Measurements from ENCODE around the gene XRCC3. TPM values are rescaled to one million over a fixed set of nuclear protein-coding genes. Genes with fewer than 3 reads are reported as not detected.

The XRCC3 gene
- total RNA-seq, 1 donor from 2014 or later: 10.2 TPM

- no peaks in the 10 kb centered on the region for H3K9me3 Mint-ChIP-seq (ENCODE audit: unreplicated experiment)
- peaks cover 38% of the 10 kb centered on the region for H3K27me3 Mint-ChIP-seq (ENCODE audit: unreplicated experiment)
- peaks cover 16% of the 10 kb centered on the region for H3K36me3 Mint-ChIP-seq (ENCODE audit: low read depth, unreplicated experiment)
- DNase-seq (ENCODE audit: low spot score): no peak
- no peak overlapping the region for H3K4me3 Mint-ChIP-seq (ENCODE audit: unreplicated experiment)
- H3K4me1 Mint-ChIP-seq (ENCODE audit: unreplicated experiment): peaks cover 35% of the 10 kb centered on the region
- no peak for TF ChIP-seq CTCF (IDR thresholded peaks at IDR 0.05; ENCODE audit: unreplicated experiment)
- peak overlapping the region; percentile 2 for H3K27ac Mint-ChIP-seq (ENCODE audit: unreplicated experiment)
Observed at GRCh38 chr14:103712633-103713247, 2.5 kb downstream of the XRCC3 start.

- peaks cover 25% of the 10 kb centered on the region for H3K4me1 Mint-ChIP-seq (ENCODE audit: unreplicated experiment)
- TF ChIP-seq CTCF (IDR thresholded peaks at IDR 0.05; ENCODE audit: unreplicated experiment): no peak
- H3K4me3 Mint-ChIP-seq (ENCODE audit: unreplicated experiment): peak overlapping the region; percentile 56
- H3K9me3 Mint-ChIP-seq (ENCODE audit: unreplicated experiment): no peaks in the 10 kb centered on the region
- DNase-seq (ENCODE audit: low spot score): no peak
- peaks cover 12% of the 10 kb centered on the region for H3K36me3 Mint-ChIP-seq (ENCODE audit: low read depth, unreplicated experiment)
- H3K27ac Mint-ChIP-seq (ENCODE audit: unreplicated experiment): no peak overlapping the region
- peaks cover 34% of the 10 kb centered on the region for H3K27me3 Mint-ChIP-seq (ENCODE audit: unreplicated experiment)
Observed at GRCh38 chr14:103711516-103712431, 3.5 kb downstream of the XRCC3 start.

- H3K36me3 Mint-ChIP-seq (ENCODE audit: low read depth, unreplicated experiment): peaks cover 12% of the 10 kb centered on the region
- H3K27ac Mint-ChIP-seq (ENCODE audit: unreplicated experiment): peak overlapping the region; percentile 61
- TF ChIP-seq CTCF (IDR thresholded peaks at IDR 0.05; ENCODE audit: unreplicated experiment): no peak
- no peaks in the 10 kb centered on the region for H3K9me3 Mint-ChIP-seq (ENCODE audit: unreplicated experiment)
- peaks cover 34% of the 10 kb centered on the region for H3K27me3 Mint-ChIP-seq (ENCODE audit: unreplicated experiment)
- DNase-seq (ENCODE audit: low spot score): no peak
- H3K4me3 Mint-ChIP-seq (ENCODE audit: unreplicated experiment): peak overlapping the region; percentile 56
- H3K4me1 Mint-ChIP-seq (ENCODE audit: unreplicated experiment): peaks cover 24% of the 10 kb centered on the region
Observed at GRCh38 chr14:103710771-103711377, 4.4 kb downstream of the XRCC3 start.

GRCh38 chr14:103709814-103710213, 5.4 kb downstream of the XRCC3 start:
- peaks cover 40% of the 10 kb centered on the region for H3K27me3 Mint-ChIP-seq (ENCODE audit: unreplicated experiment)
- TF ChIP-seq CTCF (IDR thresholded peaks at IDR 0.05; ENCODE audit: unreplicated experiment): no peak
- peak overlapping the region; percentile 51 for H3K4me3 Mint-ChIP-seq (ENCODE audit: unreplicated experiment)
- no peak overlapping the region for H3K27ac Mint-ChIP-seq (ENCODE audit: unreplicated experiment)
- peaks cover 31% of the 10 kb centered on the region for H3K4me1 Mint-ChIP-seq (ENCODE audit: unreplicated experiment)
- H3K9me3 Mint-ChIP-seq (ENCODE audit: unreplicated experiment): no peaks in the 10 kb centered on the region
- H3K36me3 Mint-ChIP-seq (ENCODE audit: low read depth, unreplicated experiment): peaks cover 14% of the 10 kb centered on the region
- DNase-seq (ENCODE audit: low spot score): no peak

All from endothelial cell (in vitro differentiated cells).